ENCODE results near the gene BCAS4. TPM values are rescaled to one million over a fixed set of nuclear protein-coding genes. Genes with fewer than 3 reads are reported as not detected.
A peak's percentile ranks its signal among the peaks of the same experiment; 100 is the strongest.

The BCAS4 gene
- total and polyA plus RNA-seq, 3 experiments from 2014 or later = 23.3 to 29.3 (median 25.0) TPM

DNA sequence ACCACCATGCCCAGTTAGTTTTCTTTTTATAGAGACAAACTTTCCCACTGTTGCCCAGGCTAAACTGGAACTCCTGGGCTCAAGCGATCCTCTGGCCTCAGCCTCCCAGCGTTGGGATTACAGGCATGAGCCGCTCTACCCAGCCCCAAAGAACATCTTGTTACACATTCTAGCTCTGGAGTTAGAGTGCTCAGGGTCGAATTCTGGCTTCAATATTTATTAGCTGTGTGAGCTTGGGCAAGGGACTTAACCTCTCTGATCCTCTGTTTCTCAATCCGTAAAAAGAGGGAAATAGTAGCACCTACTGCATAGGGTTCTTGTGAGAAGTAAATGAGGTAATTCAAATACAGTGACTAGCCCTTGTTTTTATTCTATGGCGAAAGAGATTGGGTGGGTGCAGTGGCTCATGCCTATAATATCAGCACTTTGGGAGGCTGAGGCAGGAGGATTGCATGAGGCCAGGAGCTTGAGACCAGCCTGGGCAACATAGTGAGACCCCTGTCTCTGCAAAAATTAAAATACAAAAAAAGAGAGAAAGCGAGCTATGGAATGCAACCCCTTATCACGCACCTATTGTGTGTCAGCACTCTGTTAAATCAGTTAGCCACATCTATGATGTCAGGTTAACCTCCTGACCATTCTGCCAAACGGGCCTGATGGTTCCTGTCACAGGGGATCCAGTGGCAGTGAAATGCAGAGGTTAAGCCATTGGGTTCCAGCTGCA is 19.7 kb downstream of the BCAS4 start:
- Mint-ChIP-seq H3K27ac (peak overlapping the region in 7 of 8 donors; percentile 22 to 85 (median 64)), H3K27me3 (no peaks in the 10 kb centered on the region), H3K9me3 (no peaks in the 10 kb centered on the region), H3K36me3 (peaks cover 5 to 9% (median 7%) of the 10 kb centered on the region in 3 donors), H3K4me3 (peak overlapping the region in 6 of 7 donors; percentile 50 to 83 (median 61)), H3K4me1 (peaks cover 34 to 75% (median 35%) of the 10 kb centered on the region in 3 donors)
- CTCF ChIA-PET = interaction anchor here (0.9 to 4.9 kb wide), 4 partner anchors 9 to 115 kb away, joined by 3 to 35 read pairs (median 4); partner anchors contain the start of gene BCAS4
- no peaks in the 10 kb centered on the region for H3K36me3 ChIP-seq (ENCODE audit: insufficient read depth, low read length)
- H3K4me3 ChIP-seq (ENCODE audit: low read length) = peak overlapping the region; percentile 10
- no peak for DNase-seq
- peaks cover 30% of the 10 kb centered on the region for H3K4me1 ChIP-seq (ENCODE audit: insufficient read depth, low read length)
- H3K27ac ChIP-seq (ENCODE audit: low read depth, low read length) = no peak overlapping the region
- no peaks in the 10 kb centered on the region for H3K9me3 ChIP-seq (ENCODE audit: low read length)
- H3K27me3 ChIP-seq (ENCODE audit: insufficient read depth, low read length, poor library complexity, severe bottlenecking) = no peaks in the 10 kb centered on the region
- POLR2A ChIA-PET = interaction anchor here (1.5 kb wide), 1 partner anchor 20 kb away, joined by 7 read pairs; the partner anchor contains the start of gene BCAS4

DNA sequence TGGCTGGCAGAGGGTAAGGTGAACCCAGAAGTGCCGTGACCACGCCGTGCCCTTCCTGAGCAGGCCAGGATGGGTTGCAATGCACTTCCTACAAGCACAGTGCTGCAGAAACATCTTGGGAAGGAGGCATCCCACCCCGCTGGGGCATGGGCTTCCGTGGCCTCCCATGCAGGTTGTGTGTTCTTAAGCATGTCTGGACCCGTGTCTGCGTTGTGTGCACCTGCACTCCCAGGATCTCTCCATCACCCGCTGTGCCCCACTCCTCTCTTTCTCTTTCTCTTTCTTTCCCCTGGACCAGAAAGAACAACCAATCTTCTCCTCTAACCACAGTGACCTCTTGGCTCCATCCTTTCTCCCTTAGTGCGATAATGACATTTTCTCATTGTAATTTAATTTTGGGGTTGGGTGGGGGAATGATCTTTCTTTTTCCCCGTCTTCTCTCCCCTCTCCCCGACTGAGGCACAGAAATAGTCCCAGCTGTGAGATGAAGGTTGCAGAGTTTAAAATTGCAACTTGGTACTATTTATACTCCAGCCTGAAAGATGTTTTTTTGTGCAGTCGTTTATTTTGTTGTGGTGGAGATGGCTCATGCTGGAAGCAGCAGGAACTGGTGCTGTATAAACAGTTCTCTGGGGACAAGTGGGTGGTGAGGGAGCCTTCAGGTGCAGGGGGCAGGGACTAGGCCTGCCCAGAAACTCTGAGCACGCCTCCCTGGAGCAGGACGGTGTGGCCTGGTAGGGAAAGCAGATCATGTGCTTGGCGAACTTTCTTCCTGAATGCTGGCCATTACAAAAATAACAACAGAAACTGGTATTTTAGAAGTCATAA is 20.5 kb downstream of the BCAS4 start:
- Histone ChIP-seq H3K36me3 (ENCODE audit: insufficient read depth, low read length) (no peaks in the 10 kb centered on the region), H3K4me1 (ENCODE audit: insufficient read depth, low read length) (peaks cover 30% of the 10 kb centered on the region), H3K27ac (ENCODE audit: low read depth, low read length) (no peak overlapping the region), H3K27me3 (ENCODE audit: insufficient read depth, low read length, poor library complexity, severe bottlenecking) (no peaks in the 10 kb centered on the region), H3K9me3 (ENCODE audit: low read length) (no peaks in the 10 kb centered on the region), H3K4me3 (ENCODE audit: low read length) (peak overlapping the region; percentile 10)
- CTCF ChIA-PET = interaction anchor here (0.9 to 4.9 kb wide), 4 partner anchors 9 to 114 kb away, joined by 3 to 40 read pairs (median 20); partner anchors contain the start of gene BCAS4
- Mint-ChIP-seq H3K27ac (peak overlapping the region; percentile 11 to 85 (median 80)), H3K9me3 (no peaks in the 10 kb centered on the region), H3K4me1 (peaks cover 37 to 76% (median 40%) of the 10 kb centered on the region in 3 donors), H3K27me3 (no peaks in the 10 kb centered on the region), H3K36me3 (peaks cover 8 to 14% (median 14%) of the 10 kb centered on the region in 3 donors), H3K4me3 (peak overlapping the region; percentile 39 to 83 (median 55))
- peak in 1 of 5 donors; percentile 22 for DNase-seq
- POLR2A ChIA-PET = interaction anchor here (1.5 kb wide), 1 partner anchor 21 kb away, joined by 7 read pairs; the partner anchor contains the start of gene BCAS4

DNA sequence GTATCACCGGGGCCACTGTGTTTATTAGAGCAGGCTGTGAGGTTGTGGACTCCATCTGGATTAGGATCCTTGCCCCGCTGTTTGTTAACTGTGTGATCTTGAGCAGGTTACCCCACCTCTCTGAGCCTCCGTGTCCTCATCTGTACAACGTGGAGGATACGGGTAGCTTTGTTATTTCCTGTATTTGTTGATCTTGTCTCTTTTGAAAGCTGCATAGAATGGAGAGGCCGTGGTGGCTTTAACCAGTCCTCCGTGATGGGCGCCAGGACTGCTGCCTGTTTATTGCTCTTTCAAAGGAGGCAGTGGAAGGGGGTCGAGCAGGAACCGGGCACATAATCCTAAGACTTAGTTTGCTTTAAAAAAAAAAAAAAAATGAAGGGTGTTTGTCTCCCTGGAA is 22.9 kb downstream of the BCAS4 start:
- Histone ChIP-seq H3K9me3 (ENCODE audit: low read length) (no peaks in the 10 kb centered on the region), H3K4me1 (ENCODE audit: insufficient read depth, low read length) (peaks cover 30% of the 10 kb centered on the region), H3K27ac (ENCODE audit: low read depth, low read length) (no peak overlapping the region), H3K36me3 (ENCODE audit: insufficient read depth, low read length) (peaks cover 5% of the 10 kb centered on the region), H3K4me3 (ENCODE audit: low read length) (peak overlapping the region; percentile 29), H3K27me3 (ENCODE audit: insufficient read depth, low read length, poor library complexity, severe bottlenecking) (no peaks in the 10 kb centered on the region)
- H3K36me3 Mint-ChIP-seq = peaks cover 8 to 26% (median 21%) of the 10 kb centered on the region in 3 donors
- ChIA-PET POLR2A (interaction anchor here (1.2 to 2.8 kb wide), 4 partner anchors 23 to 140 kb away, joined by 4 to 27 read pairs (median 15); partner anchors contain the start of genes ADNP, BCAS4, DPM1 and MOCS3), CTCF (interaction anchor here (1.0 to 4.9 kb wide), 7 partner anchors 10 to 112 kb away, joined by 3 to 56 read pairs (median 4); partner anchors contain the start of genes ADNP and BCAS4)
- H3K27ac Mint-ChIP-seq = peak overlapping the region; percentile 90 to 98 (median 94)
- no peaks in the 10 kb centered on the region for H3K9me3 Mint-ChIP-seq
- H3K4me3 Mint-ChIP-seq = peak overlapping the region; percentile 48 to 85 (median 79)
- DNase-seq = peak in 1 of 5 donors; percentile 49
- H3K4me1 Mint-ChIP-seq = peaks cover 38 to 85% (median 55%) of the 10 kb centered on the region in 3 donors
- no peaks in the 10 kb centered on the region for H3K27me3 Mint-ChIP-seq

DNA sequence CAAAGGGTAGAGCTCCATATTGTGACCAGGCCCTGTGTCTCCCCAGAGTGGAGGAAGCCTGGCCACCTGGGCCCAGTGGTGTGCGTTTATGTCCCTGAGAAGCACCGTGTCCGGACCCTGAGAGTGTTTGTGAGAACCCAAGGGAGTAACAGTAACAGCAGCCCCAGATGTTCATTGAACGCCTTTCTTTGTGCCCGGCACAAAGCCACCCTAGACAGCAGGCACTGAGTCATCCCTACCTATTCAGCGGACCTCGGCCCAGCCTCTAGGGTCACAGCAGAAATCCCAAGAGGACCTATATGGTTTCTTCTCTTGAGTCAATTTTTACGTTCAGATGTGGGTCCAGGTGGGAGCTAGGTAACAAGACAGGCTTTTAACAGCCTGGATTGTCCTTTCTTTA is 24.5 kb downstream of the BCAS4 start:
- no peaks in the 10 kb centered on the region for H3K9me3 ChIP-seq (ENCODE audit: low read length)
- no peaks in the 10 kb centered on the region for H3K27me3 Mint-ChIP-seq
- H3K9me3 Mint-ChIP-seq = no peaks in the 10 kb centered on the region
- DNase-seq = no peak
- no peak overlapping the region for H3K4me3 ChIP-seq (ENCODE audit: low read length)
- peak overlapping the region in 4 of 8 donors; percentile 39 to 92 (median 53) for H3K27ac Mint-ChIP-seq
- peaks cover 30% of the 10 kb centered on the region for H3K4me1 ChIP-seq (ENCODE audit: insufficient read depth, low read length)
- H3K36me3 ChIP-seq (ENCODE audit: insufficient read depth, low read length) = peaks cover 5% of the 10 kb centered on the region
- H3K4me3 Mint-ChIP-seq = peak overlapping the region in 1 of 7 donors; percentile 23
- H3K4me1 Mint-ChIP-seq = peaks cover 33 to 74% (median 48%) of the 10 kb centered on the region in 3 donors
- CTCF ChIA-PET = interaction anchor here (1.0 to 4.9 kb wide), 6 partner anchors 21 to 139 kb away, joined by 3 to 56 read pairs (median 8); partner anchors contain the start of genes ADNP, BCAS4, DPM1 and MOCS3
- no peaks in the 10 kb centered on the region for H3K27me3 ChIP-seq (ENCODE audit: insufficient read depth, low read length, poor library complexity, severe bottlenecking)
- no peak overlapping the region for H3K27ac ChIP-seq (ENCODE audit: low read depth, low read length)
- POLR2A ChIA-PET = interaction anchor here (0.7 to 2.8 kb wide), 4 partner anchors 25 to 112 kb away, joined by 3 to 27 read pairs (median 12); partner anchors contain the start of genes ADNP and BCAS4
- H3K36me3 Mint-ChIP-seq = peaks cover 8 to 31% (median 18%) of the 10 kb centered on the region in 3 donors

DNA sequence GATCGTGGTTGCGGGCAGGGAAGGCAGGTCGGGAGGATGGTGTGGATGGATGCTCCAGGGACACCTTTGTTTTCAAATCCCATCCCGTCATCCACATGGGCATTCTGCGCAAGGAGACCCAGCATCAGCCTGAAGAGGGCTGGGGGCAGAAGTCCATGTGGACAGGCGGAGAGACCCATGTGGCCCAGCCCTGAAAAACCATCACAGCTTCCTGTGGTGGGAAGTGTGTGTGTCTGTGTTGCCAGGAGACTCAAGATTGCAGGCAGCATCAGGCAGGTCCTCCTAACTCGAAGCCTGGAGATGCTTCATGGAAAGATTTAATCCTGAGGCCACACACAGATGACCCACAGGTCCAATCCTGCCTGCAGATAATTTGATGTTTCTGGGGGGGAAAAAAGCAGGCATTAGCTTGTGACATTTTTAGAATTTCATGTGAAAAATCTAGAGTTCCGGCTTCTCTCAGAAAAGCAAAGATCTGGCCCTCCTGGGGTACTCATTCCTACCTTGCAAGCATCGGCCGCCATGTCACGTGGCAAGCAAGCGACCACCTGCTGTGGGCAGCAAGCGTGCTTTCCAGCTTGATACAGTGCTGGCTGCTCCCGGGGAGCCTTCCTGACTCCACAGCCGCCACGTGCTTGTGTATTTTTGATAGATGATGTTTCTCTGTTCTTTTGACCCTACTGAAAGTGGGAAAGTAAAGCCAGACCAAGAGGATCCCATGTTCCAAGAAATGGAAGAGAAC is 25.8 kb downstream of the BCAS4 start:
- ChIA-PET CTCF (interaction anchor here (1.6 to 4.7 kb wide), 3 partner anchors 26 to 505 kb away, joined by 3 to 56 read pairs (median 28); partner anchors contain the start of genes ADNP and BCAS4), POLR2A (interaction anchor here (1.6 kb wide), 1 partner anchor 111 kb away, joined by 4 read pairs; the partner anchor contains the start of gene ADNP)
- H3K4me1 Mint-ChIP-seq = peaks cover 24 to 61% (median 42%) of the 10 kb centered on the region in 3 donors
- H3K27ac Mint-ChIP-seq = peak overlapping the region in 5 of 8 donors; percentile 17 to 91 (median 64)
- no peaks in the 10 kb centered on the region for H3K27me3 Mint-ChIP-seq
- H3K36me3 Mint-ChIP-seq = peaks cover 8 to 37% (median 21%) of the 10 kb centered on the region in 3 donors
- peaks cover 5% of the 10 kb centered on the region for H3K36me3 ChIP-seq (ENCODE audit: insufficient read depth, low read length)
- no peaks in the 10 kb centered on the region for H3K9me3 ChIP-seq (ENCODE audit: low read length)
- no peaks in the 10 kb centered on the region for H3K27me3 ChIP-seq (ENCODE audit: insufficient read depth, low read length, poor library complexity, severe bottlenecking)
- no peaks in the 10 kb centered on the region for H3K9me3 Mint-ChIP-seq
- no peak overlapping the region for H3K4me3 ChIP-seq (ENCODE audit: low read length)
- no peak for DNase-seq
- H3K4me3 Mint-ChIP-seq = peak overlapping the region in 1 of 7 donors; percentile 27
- H3K4me1 ChIP-seq (ENCODE audit: insufficient read depth, low read length) = peaks cover 20% of the 10 kb centered on the region
- no peak overlapping the region for H3K27ac ChIP-seq (ENCODE audit: low read depth, low read length)

DNA sequence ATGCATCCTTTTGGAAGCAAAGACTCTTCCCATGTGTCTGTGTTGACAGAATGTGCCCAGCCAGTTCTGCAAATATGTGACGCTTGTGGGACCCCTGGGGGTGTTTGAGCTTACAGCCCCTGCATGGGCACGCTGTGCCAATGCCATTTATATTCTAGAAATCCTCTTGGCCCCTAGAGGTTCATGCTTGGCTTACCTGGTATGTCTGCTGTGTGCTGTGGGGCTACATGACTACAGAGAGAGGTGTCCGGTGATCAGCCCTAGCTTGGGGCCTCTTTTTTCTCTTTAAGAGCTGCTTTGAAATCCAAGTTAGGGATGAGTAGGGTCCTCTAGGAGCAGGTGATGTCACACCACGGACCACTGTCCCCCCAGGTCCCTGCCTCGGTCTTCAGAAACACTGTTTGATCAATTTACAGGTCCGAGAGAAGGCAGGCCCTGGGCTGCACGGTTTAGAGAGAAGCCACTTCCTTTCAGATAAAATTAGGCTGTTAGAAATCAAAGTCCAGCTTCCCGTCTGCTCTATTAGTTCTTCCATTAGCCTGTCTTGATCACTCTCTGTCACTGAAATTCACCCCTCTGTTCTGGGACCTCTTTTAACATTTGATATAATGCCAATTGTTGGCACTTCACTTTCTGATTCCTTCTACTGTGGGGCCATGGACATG is 26.5 kb downstream of the BCAS4 start:
- H3K27ac Mint-ChIP-seq = peak overlapping the region in 6 of 8 donors; percentile 63 to 79 (median 72)

More for the DNA sequence above, 26.5 kb downstream of the BCAS4 start:
- Histone ChIP-seq H3K4me3 (ENCODE audit: low read length) (no peak overlapping the region), H3K27ac (ENCODE audit: low read depth, low read length) (no peak overlapping the region), H3K4me1 (ENCODE audit: insufficient read depth, low read length) (peaks cover 17% of the 10 kb centered on the region), H3K9me3 (ENCODE audit: low read length) (no peaks in the 10 kb centered on the region), H3K27me3 (ENCODE audit: insufficient read depth, low read length, poor library complexity, severe bottlenecking) (no peaks in the 10 kb centered on the region), H3K36me3 (ENCODE audit: insufficient read depth, low read length) (peaks cover 5% of the 10 kb centered on the region)
- no peak for DNase-seq
- peak overlapping the region in 1 of 7 donors; percentile 25 for H3K4me3 Mint-ChIP-seq
- H3K9me3 Mint-ChIP-seq = no peaks in the 10 kb centered on the region
- H3K4me1 Mint-ChIP-seq = peaks cover 22 to 57% (median 35%) of the 10 kb centered on the region in 3 donors
- ChIA-PET POLR2A (interaction anchor here (1.6 kb wide), 1 partner anchor 110 kb away, joined by 4 read pairs; the partner anchor contains the start of gene ADNP), CTCF (interaction anchor here (1.6 to 4.7 kb wide), 3 partner anchors 27 to 505 kb away, joined by 3 to 56 read pairs (median 28); partner anchors contain the start of genes ADNP and BCAS4)
- peaks cover 8 to 42% (median 21%) of the 10 kb centered on the region in 3 donors for H3K36me3 Mint-ChIP-seq
- no peaks in the 10 kb centered on the region for H3K27me3 Mint-ChIP-seq

All from CD8-positive, alpha-beta memory T cell (primary cell).